PFSK-1 (cell line): ENCODE data around the gene TNFRSF14.

ENCODE experiments used
- FOXP2 ChIP-seq: optimal IDR thresholded peaks from 2 replicates; pipeline ENCODE3; 2011; ENCODE audit warnings: borderline replicate concordance, control low read depth, inconsistent platforms; ENCODE audit not compliant: insufficient read depth; ENCODE audit errors: extremely low read length, extremely low read depth
- POLR2AphosphoS5 ChIP-seq: IDR thresholded peaks from 2 replicates; pipeline ENCODE4 v1.6.1; 2012; ENCODE audit warnings: low read depth, mild to moderate bottlenecking, control low read depth, low read length, moderate library complexity
- SIN3A ChIP-seq: IDR thresholded peaks from 2 replicates; pipeline ENCODE4 v1.6.1; 2012; ENCODE audit warnings: mild to moderate bottlenecking, low read length, moderate library complexity, borderline replicate concordance; ENCODE audit not compliant: insufficient read depth
- TAF1 ChIP-seq: IDR thresholded peaks from 2 replicates; pipeline ENCODE4 v1.6.1; 2012; ENCODE audit warnings: low read length, control low read depth, borderline replicate concordance; ENCODE audit not compliant: insufficient read depth
- TF ChIP-seq, protein P1 (sequence below), 2 experiments: IDR thresholded peaks; 2 replicates each; pipeline versions ENCODE4 v1.6.1 to v1.8.0; 2011 to 2012; ENCODE audit warnings: low read depth in 2 of 2, low read length in 2 of 2, control low read depth in 1 of 2, inconsistent platforms in 1 of 2, mild to moderate bottlenecking in 1 of 2, moderate library complexity in 1 of 2; ENCODE audit not compliant: insufficient read depth in 1 of 2

TNFRSF14 gene

DNA sequence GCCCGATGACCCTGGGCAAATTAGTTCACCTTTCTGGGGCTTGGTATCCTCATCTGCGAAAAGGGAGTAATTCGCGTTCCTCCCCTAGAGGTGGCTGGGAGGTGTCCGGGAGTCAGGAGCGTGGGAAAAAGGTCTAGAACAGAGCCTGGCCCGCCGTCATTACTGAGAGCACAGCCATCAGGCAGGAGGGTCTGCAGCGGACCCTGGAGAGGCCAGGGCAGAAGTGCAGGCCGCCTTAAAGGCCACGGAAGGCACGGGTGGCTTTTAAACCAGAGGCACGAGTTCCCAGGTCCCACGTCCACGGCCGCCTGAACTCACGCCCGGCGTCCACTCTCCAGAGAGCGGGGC, 30.6 kb upstream of the TNFRSF14 start:
- no peak for TF ChIP-seq SIN3A
- no peak for TF ChIP-seq FOXP2
- TF ChIP-seq, protein P1, sequence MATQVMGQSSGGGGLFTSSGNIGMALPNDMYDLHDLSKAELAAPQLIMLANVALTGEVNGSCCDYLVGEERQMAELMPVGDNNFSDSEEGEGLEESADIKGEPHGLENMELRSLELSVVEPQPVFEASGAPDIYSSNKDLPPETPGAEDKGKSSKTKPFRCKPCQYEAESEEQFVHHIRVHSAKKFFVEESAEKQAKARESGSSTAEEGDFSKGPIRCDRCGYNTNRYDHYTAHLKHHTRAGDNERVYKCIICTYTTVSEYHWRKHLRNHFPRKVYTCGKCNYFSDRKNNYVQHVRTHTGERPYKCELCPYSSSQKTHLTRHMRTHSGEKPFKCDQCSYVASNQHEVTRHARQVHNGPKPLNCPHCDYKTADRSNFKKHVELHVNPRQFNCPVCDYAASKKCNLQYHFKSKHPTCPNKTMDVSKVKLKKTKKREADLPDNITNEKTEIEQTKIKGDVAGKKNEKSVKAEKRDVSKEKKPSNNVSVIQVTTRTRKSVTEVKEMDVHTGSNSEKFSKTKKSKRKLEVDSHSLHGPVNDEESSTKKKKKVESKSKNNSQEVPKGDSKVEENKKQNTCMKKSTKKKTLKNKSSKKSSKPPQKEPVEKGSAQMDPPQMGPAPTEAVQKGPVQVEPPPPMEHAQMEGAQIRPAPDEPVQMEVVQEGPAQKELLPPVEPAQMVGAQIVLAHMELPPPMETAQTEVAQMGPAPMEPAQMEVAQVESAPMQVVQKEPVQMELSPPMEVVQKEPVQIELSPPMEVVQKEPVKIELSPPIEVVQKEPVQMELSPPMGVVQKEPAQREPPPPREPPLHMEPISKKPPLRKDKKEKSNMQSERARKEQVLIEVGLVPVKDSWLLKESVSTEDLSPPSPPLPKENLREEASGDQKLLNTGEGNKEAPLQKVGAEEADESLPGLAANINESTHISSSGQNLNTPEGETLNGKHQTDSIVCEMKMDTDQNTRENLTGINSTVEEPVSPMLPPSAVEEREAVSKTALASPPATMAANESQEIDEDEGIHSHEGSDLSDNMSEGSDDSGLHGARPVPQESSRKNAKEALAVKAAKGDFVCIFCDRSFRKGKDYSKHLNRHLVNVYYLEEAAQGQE (IDR thresholded peaks at IDR 0.05; ENCODE audit: insufficient read depth in 1 of 2, low read depth in 2 of 2, low read length in 2 of 2): no peak
- no peak for TF ChIP-seq TAF1
- TF ChIP-seq POLR2AphosphoS5: no peak

DNA sequence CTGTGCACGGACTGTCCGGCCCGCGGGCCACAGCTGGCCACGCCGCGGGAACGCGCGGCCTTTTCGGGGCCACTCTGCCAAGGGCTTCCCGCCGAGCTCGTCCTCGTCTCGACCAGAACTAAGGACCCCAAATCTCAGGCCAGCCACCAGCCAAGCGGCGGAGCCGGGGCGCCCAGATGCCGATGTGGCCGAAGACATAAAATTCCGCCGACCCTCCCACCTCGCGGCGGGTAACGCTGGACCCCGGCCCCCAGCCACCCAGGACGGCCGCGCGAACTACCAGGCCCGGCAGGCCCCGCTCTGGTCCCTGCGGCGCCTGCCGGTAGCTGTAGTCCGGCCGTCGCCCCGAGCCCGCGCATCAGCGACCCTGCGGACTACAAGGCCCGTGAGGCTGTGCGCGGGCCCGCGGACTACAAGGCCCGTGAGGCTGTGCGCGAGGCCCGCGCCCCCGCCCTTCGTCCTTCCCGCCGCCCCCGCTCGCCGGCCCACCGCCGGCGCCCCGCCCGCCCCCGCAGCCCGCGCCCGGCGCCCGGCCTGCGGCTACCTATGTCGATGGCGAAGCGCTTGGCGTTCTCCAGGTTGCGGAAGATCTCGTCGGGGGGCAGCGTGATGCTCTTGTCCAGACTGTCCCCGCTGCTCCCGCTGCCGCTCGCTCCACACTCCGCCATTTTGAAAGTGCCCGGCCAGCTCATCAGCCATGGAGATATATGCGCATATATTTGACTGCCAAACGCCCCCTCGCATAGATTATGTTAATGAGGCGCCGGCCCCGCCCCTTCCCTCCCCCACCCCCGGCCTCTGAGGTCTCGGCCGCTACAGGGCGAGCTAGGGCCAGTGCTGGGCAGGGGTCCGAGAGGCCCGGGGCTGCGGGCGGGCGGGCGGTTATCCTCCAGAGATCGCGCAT, 30.0 kb upstream of the TNFRSF14 start, which contains the start of gene PANK4:
TSS of gene PANK4 (minus strand) at position 677 of the 904 bp plus-strand sequence. CDS start at position 668, 9 bp downstream.
- TF ChIP-seq, protein P1 (IDR thresholded peaks at IDR 0.05; ENCODE audit: insufficient read depth in 1 of 2, low read depth in 2 of 2, low read length in 2 of 2): no peak
- TF ChIP-seq FOXP2 (no peak), SIN3A (no peak), TAF1 (peak; percentile 73; the same call in 1 of the 2 replicates), POLR2AphosphoS5 (peak; percentile 78)

DNA sequence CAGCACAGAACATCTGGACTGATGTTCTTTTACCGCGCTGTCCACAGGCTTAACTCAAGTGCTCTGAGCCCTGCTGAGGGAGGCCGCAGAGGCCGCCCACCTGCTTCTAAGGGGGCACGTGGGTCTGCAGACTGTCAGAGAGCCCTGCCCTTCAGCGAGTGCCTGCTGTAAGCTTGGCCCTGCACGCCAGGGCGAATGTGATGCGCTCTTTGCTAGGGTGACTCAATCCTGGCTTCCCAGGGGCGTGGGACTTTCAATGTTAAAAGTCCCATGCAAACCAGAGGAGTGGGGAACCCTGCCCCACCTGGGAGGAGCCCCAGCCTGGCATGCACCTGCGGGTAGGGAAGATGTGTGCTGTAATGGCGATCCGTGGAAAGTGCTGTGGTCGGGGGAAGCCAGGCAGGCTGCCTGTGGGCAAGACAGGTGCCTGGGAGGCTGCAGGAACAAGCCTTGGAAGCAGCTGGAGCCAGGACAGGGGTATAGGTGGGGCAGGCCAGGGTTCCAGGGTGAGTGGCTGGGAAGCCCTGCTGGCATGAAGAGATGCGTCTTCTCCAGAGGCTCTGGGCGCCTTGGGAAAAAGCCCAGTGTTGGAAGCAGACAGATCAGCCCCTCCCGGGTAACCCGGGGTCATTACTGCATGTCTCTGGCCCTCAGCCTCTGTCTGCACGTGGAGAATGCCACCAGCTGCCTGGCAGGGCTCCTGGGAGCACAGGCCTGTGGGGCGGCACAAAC, 29.2 kb upstream of the TNFRSF14 start:
- TF ChIP-seq POLR2AphosphoS5 (no peak), FOXP2 (no peak), SIN3A (no peak), TAF1 (no peak)
- TF ChIP-seq, protein P1 (IDR thresholded peaks at IDR 0.05; ENCODE audit: insufficient read depth in 1 of 2, low read depth in 2 of 2, low read length in 2 of 2): no peak

GRCh38 chr1:2527556-2527860, 28.7 kb upstream of the TNFRSF14 start:
- no peak for TF ChIP-seq FOXP2
- no peak for TF ChIP-seq TAF1
- TF ChIP-seq SIN3A: no peak
- TF ChIP-seq, protein P1 (IDR thresholded peaks at IDR 0.05; ENCODE audit: insufficient read depth in 1 of 2, low read depth in 2 of 2, low read length in 2 of 2): no peak
- TF ChIP-seq POLR2AphosphoS5: no peak
